ENCODE measurements around the gene LRRC23. TPM values are rescaled to one million over a fixed set of nuclear protein-coding genes. Genes with fewer than 3 reads are reported as not detected.

The LRRC23 gene
- total RNA-seq, 1 experiment from 2014 or later, result 8.0 TPM

DNA sequence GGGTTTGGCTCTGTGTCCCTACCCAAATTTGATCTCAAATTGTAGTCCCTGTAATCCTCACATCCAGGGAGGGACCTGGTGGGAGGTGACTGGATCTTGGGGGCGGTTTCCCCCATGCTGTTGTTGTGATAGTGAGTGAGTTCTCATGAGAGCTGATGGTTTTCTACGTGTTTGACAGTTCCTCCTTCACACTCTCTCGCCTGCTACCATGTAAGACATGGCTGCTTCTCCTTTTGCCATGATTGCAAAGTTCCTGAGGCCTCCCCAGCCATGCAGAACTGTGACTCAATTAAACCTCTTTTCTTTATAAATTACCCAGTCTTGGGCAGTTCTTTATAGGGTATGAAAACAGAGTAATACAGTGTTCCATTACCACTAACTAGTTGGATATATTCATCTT, 10.3 kb upstream of the LRRC23 start:
- ChIA-PET CTCF (no interaction called here), POLR2A (interaction anchor here (0.7 kb wide), 1 partner anchor 20 kb away, joined by 3 read pairs; the partner anchor contains the start of gene ENO2), RAD21 (ENCODE audit: low non-redundant PET in 1 of 2, low total read pairs in 2 of 2, uncharacterized antibody in 2 of 2, unreplicated experiment in 2 of 2) (no interaction called here)
- no peaks in the 10 kb centered on the region for H3K27me3 ChIP-seq (ENCODE audit: insufficient read depth, low read length)
- no TSS peak for BruUV-seq (replicated peaks)
- no peak overlapping the region for H3K4me3 ChIP-seq (replicated peaks in 1 of 2; ENCODE audit: low read depth in 1 of 2, low read length in 2 of 2)
- H3K36me3 ChIP-seq (ENCODE audit: control insufficient read depth in 1 of 2, insufficient read depth in 2 of 2, low read length in 2 of 2), result no peaks in the 10 kb centered on the region
- no peak overlapping the region for H3K27ac ChIP-seq (ENCODE audit: low read depth, low read length)
- H2AFZ ChIP-seq (ENCODE audit: low read depth, low read length, poor library complexity, severe bottlenecking), result no peak overlapping the region
- H4K20me1 ChIP-seq (ENCODE audit: insufficient read depth), result no peaks in the 10 kb centered on the region
- ATAC-seq, result no peak
- no peak for DNase-seq (ENCODE audit: low read depth, low spot score)
- H3K4me2 ChIP-seq (ENCODE audit: low read length), result no peak overlapping the region
- H3K9me3 ChIP-seq (ENCODE audit: control insufficient read depth in 1 of 2, insufficient read depth in 1 of 2, low read depth in 1 of 2, low read length in 2 of 2), result no peaks in the 10 kb centered on the region
- no peak overlapping the region for H3K9ac ChIP-seq (ENCODE audit: low read length)
- peaks cover 12 to 19% of the 10 kb centered on the region in 2 experiments for H3K4me1 ChIP-seq (ENCODE audit: control insufficient read depth in 1 of 2, insufficient read depth in 2 of 2, low read length in 2 of 2)
- intact Hi-C loops (cut with micrococcal nuclease), result no loop called here
- no peaks in the 10 kb centered on the region for H3K79me2 ChIP-seq (ENCODE audit: insufficient read depth, low read length)
- TF ChIP-seq ELF1 (IDR thresholded peaks at IDR 0.05; ENCODE audit: borderline replicate concordance, low read depth), result no peak
- TF ChIP-seq POLR2AphosphoS5 (IDR thresholded peaks at IDR 0.05; ENCODE audit: low read depth, low read length), result no peak
- TF ChIP-seq POLR2A (IDR thresholded peaks at IDR 0.05; ENCODE audit: borderline replicate concordance, extremely low read depth, insufficient read depth, insufficient read length), result no peak
- no peak for TF ChIP-seq JUND (IDR thresholded peaks at IDR 0.05)
- no peak for TF ChIP-seq SP1 (IDR thresholded peaks at IDR 0.05; ENCODE audit: low read depth)
- TF ChIP-seq, protein P1, sequence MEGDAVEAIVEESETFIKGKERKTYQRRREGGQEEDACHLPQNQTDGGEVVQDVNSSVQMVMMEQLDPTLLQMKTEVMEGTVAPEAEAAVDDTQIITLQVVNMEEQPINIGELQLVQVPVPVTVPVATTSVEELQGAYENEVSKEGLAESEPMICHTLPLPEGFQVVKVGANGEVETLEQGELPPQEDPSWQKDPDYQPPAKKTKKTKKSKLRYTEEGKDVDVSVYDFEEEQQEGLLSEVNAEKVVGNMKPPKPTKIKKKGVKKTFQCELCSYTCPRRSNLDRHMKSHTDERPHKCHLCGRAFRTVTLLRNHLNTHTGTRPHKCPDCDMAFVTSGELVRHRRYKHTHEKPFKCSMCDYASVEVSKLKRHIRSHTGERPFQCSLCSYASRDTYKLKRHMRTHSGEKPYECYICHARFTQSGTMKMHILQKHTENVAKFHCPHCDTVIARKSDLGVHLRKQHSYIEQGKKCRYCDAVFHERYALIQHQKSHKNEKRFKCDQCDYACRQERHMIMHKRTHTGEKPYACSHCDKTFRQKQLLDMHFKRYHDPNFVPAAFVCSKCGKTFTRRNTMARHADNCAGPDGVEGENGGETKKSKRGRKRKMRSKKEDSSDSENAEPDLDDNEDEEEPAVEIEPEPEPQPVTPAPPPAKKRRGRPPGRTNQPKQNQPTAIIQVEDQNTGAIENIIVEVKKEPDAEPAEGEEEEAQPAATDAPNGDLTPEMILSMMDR (IDR thresholded peaks at IDR 0.05 in 2 of 3, conservative IDR thresholded peaks at IDR 0.05 in 1 of 3; ENCODE audit: borderline replicate concordance in 1 of 3, insufficient read depth in 1 of 3, low read depth in 2 of 3, low read length in 2 of 3), result no peak
- TF ChIP-seq EZH2 (IDR thresholded peaks at IDR 0.05), result no peak
- TF ChIP-seq ZNF274 (IDR thresholded peaks at IDR 0.05; ENCODE audit: low read depth, low read length), result no peak
- no peak for TF ChIP-seq CEBPB (IDR thresholded peaks at IDR 0.05; ENCODE audit: low read depth)
- TF ChIP-seq TCF7L2 (IDR thresholded peaks at IDR 0.05; ENCODE audit: borderline replicate concordance, extremely low read depth, insufficient read depth, insufficient read length), result no peak
- TF ChIP-seq, protein P2, sequence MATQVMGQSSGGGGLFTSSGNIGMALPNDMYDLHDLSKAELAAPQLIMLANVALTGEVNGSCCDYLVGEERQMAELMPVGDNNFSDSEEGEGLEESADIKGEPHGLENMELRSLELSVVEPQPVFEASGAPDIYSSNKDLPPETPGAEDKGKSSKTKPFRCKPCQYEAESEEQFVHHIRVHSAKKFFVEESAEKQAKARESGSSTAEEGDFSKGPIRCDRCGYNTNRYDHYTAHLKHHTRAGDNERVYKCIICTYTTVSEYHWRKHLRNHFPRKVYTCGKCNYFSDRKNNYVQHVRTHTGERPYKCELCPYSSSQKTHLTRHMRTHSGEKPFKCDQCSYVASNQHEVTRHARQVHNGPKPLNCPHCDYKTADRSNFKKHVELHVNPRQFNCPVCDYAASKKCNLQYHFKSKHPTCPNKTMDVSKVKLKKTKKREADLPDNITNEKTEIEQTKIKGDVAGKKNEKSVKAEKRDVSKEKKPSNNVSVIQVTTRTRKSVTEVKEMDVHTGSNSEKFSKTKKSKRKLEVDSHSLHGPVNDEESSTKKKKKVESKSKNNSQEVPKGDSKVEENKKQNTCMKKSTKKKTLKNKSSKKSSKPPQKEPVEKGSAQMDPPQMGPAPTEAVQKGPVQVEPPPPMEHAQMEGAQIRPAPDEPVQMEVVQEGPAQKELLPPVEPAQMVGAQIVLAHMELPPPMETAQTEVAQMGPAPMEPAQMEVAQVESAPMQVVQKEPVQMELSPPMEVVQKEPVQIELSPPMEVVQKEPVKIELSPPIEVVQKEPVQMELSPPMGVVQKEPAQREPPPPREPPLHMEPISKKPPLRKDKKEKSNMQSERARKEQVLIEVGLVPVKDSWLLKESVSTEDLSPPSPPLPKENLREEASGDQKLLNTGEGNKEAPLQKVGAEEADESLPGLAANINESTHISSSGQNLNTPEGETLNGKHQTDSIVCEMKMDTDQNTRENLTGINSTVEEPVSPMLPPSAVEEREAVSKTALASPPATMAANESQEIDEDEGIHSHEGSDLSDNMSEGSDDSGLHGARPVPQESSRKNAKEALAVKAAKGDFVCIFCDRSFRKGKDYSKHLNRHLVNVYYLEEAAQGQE (IDR thresholded peaks at IDR 0.05; ENCODE audit: low read depth), result no peak
- TF ChIP-seq CBX3 (IDR thresholded peaks at IDR 0.05; ENCODE audit: low read depth), result no peak
- TF ChIP-seq, protein P3, sequence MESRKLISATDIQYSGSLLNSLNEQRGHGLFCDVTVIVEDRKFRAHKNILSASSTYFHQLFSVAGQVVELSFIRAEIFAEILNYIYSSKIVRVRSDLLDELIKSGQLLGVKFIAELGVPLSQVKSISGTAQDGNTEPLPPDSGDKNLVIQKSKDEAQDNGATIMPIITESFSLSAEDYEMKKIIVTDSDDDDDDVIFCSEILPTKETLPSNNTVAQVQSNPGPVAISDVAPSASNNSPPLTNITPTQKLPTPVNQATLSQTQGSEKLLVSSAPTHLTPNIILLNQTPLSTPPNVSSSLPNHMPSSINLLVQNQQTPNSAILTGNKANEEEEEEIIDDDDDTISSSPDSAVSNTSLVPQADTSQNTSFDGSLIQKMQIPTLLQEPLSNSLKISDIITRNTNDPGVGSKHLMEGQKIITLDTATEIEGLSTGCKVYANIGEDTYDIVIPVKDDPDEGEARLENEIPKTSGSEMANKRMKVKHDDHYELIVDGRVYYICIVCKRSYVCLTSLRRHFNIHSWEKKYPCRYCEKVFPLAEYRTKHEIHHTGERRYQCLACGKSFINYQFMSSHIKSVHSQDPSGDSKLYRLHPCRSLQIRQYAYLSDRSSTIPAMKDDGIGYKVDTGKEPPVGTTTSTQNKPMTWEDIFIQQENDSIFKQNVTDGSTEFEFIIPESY (IDR thresholded peaks at IDR 0.05; ENCODE audit: extremely low read depth, insufficient replicate concordance, low read length), result no peak
- TF ChIP-seq SIN3A (IDR thresholded peaks at IDR 0.05; ENCODE audit: low read depth), result no peak
- TF ChIP-seq RAD21 (IDR thresholded peaks at IDR 0.05; ENCODE audit: low read depth), result no peak
- TF ChIP-seq YY1 (IDR thresholded peaks at IDR 0.05; ENCODE audit: extremely low read depth, insufficient replicate concordance, low read depth, low read length), result no peak
- TF ChIP-seq SRF (IDR thresholded peaks at IDR 0.05; ENCODE audit: low read depth), result no peak
- no peak for TF ChIP-seq FOSL1 (IDR thresholded peaks at IDR 0.05; ENCODE audit: low read depth)
- TF ChIP-seq, protein P4, sequence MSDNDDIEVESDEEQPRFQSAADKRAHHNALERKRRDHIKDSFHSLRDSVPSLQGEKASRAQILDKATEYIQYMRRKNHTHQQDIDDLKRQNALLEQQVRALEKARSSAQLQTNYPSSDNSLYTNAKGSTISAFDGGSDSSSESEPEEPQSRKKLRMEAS (IDR thresholded peaks at IDR 0.05), result no peak
- H3K9me2 ChIP-seq (ENCODE audit: insufficient read depth), result no peaks in the 10 kb centered on the region

Measured in HCT116 (cell line).